NT2/D1 (cell line): ENCODE data around the gene PMAIP1.

Experiments used
- DNase-seq: peaks from one replicate; pipeline ENCODE4 v3.0.0-alpha.2; 2011; ENCODE audit warnings: low read depth, low spot score
- H3K27me3 ChIP-seq: 2 replicates; pipeline ENCODE4 v1.6.0; 2011; ENCODE audit warnings: mild to moderate bottlenecking; ENCODE audit not compliant: insufficient read length, insufficient read depth
- H3K36me3 ChIP-seq: 2 replicates; pipeline ENCODE4 v1.6.1; 2011; ENCODE audit warnings: mild to moderate bottlenecking, low read length, mixed read lengths; ENCODE audit not compliant: insufficient read depth, insufficient read length
- H3K4me1 ChIP-seq: 2 replicates; pipeline ENCODE4 v1.5.1; 2011; ENCODE audit not compliant: insufficient read depth, insufficient read length
- H3K4me3 ChIP-seq: 2 replicates; pipeline ENCODE4 v1.5.1; 2011; ENCODE audit warnings: low read depth; ENCODE audit not compliant: insufficient read length
- H3K9ac ChIP-seq: 2 replicates; pipeline ENCODE4 v1.6.0; 2011; ENCODE audit warnings: low read depth; ENCODE audit not compliant: insufficient read length
- H3K9me3 ChIP-seq: 2 replicates; pipeline ENCODE4 v1.5.1; 2011; ENCODE audit warnings: mild to moderate bottlenecking, low read length; ENCODE audit not compliant: insufficient read depth
- SUZ12 ChIP-seq: IDR thresholded peaks from 2 replicates; pipeline ENCODE4 v1.6.1; 2011; ENCODE audit not compliant: insufficient read length, insufficient read depth; ENCODE audit errors: extremely low read depth
- YY1 ChIP-seq: IDR thresholded peaks from 2 replicates; pipeline ENCODE4 v1.6.1; 2011; ENCODE audit not compliant: insufficient read length, insufficient read depth
- ZNF274 ChIP-seq: IDR thresholded peaks from 2 replicates; pipeline ENCODE4 v1.6.1; 2011; ENCODE audit warnings: mild to moderate bottlenecking, low read depth, low read length

PMAIP1 gene

GRCh38 chr18:59929621-59930295, 30.0 kb downstream of the PMAIP1 start:
- no peaks in the 10 kb centered on the region for H3K4me1 ChIP-seq
- DNase-seq = no peak
- no peak overlapping the region for H3K4me3 ChIP-seq
- TF ChIP-seq YY1 (no peak), ZNF274 (no peak), SUZ12 (no peak)
- H3K27me3 ChIP-seq = no peaks in the 10 kb centered on the region
- no peak overlapping the region for H3K9ac ChIP-seq
- no peaks in the 10 kb centered on the region for H3K9me3 ChIP-seq
- H3K36me3 ChIP-seq = no peaks in the 10 kb centered on the region

GRCh38 chr18:59932401-59932800, 32.6 kb downstream of the PMAIP1 start:
- Histone ChIP-seq H3K9me3 (no peaks in the 10 kb centered on the region), H3K4me1 (no peaks in the 10 kb centered on the region)
- DNase-seq = no peak

GRCh38 chr18:59938676-59939075, 38.9 kb downstream of the PMAIP1 start:
- no peak for TF ChIP-seq SUZ12
- no peak for TF ChIP-seq ZNF274
- TF ChIP-seq YY1 = no peak
- Histone ChIP-seq H3K36me3 (no peaks in the 10 kb centered on the region), H3K4me3 (no peak overlapping the region), H3K4me1 (no peaks in the 10 kb centered on the region), H3K9ac (no peak overlapping the region), H3K27me3 (no peaks in the 10 kb centered on the region), H3K9me3 (no peaks in the 10 kb centered on the region)
- no peak for DNase-seq

More at GRCh38 chr18:59932401-59932800, 32.6 kb downstream of the PMAIP1 start:
- Histone ChIP-seq H3K36me3 (no peaks in the 10 kb centered on the region), H3K9ac (no peak overlapping the region), H3K4me3 (no peak overlapping the region), H3K27me3 (no peaks in the 10 kb centered on the region)
- no peak for TF ChIP-seq SUZ12
- TF ChIP-seq YY1 = no peak
- TF ChIP-seq ZNF274 = no peak

GRCh38 chr18:59939127-59939526, 39.3 kb downstream of the PMAIP1 start:
- no peak for DNase-seq
- no peak overlapping the region for H3K4me3 ChIP-seq
- no peaks in the 10 kb centered on the region for H3K4me1 ChIP-seq
- no peak overlapping the region for H3K9ac ChIP-seq
- H3K36me3 ChIP-seq = no peaks in the 10 kb centered on the region
- no peaks in the 10 kb centered on the region for H3K27me3 ChIP-seq
- TF ChIP-seq ZNF274 (no peak), YY1 (no peak), SUZ12 (no peak)
- H3K9me3 ChIP-seq = no peaks in the 10 kb centered on the region

GRCh38 chr18:59940068-59940467, 40.3 kb downstream of the PMAIP1 start:
- no peaks in the 10 kb centered on the region for H3K36me3 ChIP-seq
- H3K4me3 ChIP-seq = no peak overlapping the region
- no peaks in the 10 kb centered on the region for H3K4me1 ChIP-seq
- DNase-seq = no peak
- TF ChIP-seq YY1 (no peak), SUZ12 (no peak), ZNF274 (no peak)
- no peaks in the 10 kb centered on the region for H3K9me3 ChIP-seq
- H3K27me3 ChIP-seq = no peaks in the 10 kb centered on the region
- H3K9ac ChIP-seq = no peak overlapping the region

- no peak overlapping the region for H3K9ac ChIP-seq
- no peaks in the 10 kb centered on the region for H3K9me3 ChIP-seq
- no peaks in the 10 kb centered on the region for H3K4me1 ChIP-seq
- TF ChIP-seq SUZ12 (no peak), YY1 (no peak), ZNF274 (no peak)
- H3K4me3 ChIP-seq = no peak overlapping the region
- H3K27me3 ChIP-seq = no peaks in the 10 kb centered on the region
- no peak for DNase-seq
- H3K36me3 ChIP-seq = no peaks in the 10 kb centered on the region
Observed at GRCh38 chr18:59941331-59941730, 41.5 kb downstream of the PMAIP1 start.

GRCh38 chr18:59942601-59943000, 42.8 kb downstream of the PMAIP1 start:
- TF ChIP-seq SUZ12 (no peak), ZNF274 (no peak), YY1 (no peak)
- no peaks in the 10 kb centered on the region for H3K4me1 ChIP-seq
- H3K36me3 ChIP-seq = no peaks in the 10 kb centered on the region
- no peaks in the 10 kb centered on the region for H3K9me3 ChIP-seq
- H3K9ac ChIP-seq = no peak overlapping the region
- DNase-seq = no peak
- H3K4me3 ChIP-seq = no peak overlapping the region
- no peaks in the 10 kb centered on the region for H3K27me3 ChIP-seq
